Measurements from ENCODE around the gene SLAIN2.

DNA sequence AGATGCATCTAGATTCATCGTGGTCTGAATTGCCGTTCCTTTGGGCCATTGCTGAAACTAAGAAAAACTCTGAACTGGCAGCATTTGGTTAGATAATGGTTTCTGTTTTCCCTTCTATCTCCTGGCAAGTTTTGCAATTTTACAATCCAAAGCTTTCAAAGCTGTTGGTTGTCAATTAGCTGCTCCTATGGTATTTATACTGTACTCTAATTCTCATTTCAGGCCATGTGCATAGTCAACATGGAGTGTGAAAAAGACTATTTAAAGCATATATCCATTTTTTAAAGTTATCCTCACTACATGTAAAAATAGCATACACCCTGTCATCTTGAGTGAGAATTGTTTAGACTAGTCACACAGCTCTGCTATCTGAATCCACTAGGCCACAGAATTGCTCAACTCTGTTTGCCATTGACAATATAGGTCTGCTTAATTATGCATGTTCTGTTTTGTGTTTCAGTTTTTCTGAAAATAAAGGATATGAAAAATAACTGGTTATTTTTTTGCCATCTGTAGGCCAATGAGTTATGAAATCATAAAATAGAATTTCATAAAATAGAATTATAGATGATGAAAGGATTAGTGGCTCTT lies 44.0 kb upstream of the SLAIN2 start:
- TF ChIP-seq, protein P1, sequence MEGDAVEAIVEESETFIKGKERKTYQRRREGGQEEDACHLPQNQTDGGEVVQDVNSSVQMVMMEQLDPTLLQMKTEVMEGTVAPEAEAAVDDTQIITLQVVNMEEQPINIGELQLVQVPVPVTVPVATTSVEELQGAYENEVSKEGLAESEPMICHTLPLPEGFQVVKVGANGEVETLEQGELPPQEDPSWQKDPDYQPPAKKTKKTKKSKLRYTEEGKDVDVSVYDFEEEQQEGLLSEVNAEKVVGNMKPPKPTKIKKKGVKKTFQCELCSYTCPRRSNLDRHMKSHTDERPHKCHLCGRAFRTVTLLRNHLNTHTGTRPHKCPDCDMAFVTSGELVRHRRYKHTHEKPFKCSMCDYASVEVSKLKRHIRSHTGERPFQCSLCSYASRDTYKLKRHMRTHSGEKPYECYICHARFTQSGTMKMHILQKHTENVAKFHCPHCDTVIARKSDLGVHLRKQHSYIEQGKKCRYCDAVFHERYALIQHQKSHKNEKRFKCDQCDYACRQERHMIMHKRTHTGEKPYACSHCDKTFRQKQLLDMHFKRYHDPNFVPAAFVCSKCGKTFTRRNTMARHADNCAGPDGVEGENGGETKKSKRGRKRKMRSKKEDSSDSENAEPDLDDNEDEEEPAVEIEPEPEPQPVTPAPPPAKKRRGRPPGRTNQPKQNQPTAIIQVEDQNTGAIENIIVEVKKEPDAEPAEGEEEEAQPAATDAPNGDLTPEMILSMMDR (IDR thresholded peaks at IDR 0.05): no peak
- no peak for TF ChIP-seq POLR2A (IDR thresholded peaks at IDR 0.05)
